SK-N-SH (cell line): Measurements from ENCODE around the gene ATXN7. TPM values are rescaled to one million over a fixed set of nuclear protein-coding genes. Genes with fewer than 3 reads are reported as not detected.
A peak's percentile ranks its signal among the peaks of the same experiment; 100 is the strongest.

ENCODE experiments used
- CTCF ChIA-PET: fragments of 300-600, 350-600 bp; formaldehyde crosslinking; extraction: SDS; loops from one replicate; lab custom pipeline; 2021; lab: Yijun Ruan, JAX
- POLR2A ChIA-PET: fragments of 350-600 bp; sonication (Branson Sonifier 250); formaldehyde crosslinking; extraction: SDS; loops from one replicate; lab custom pipeline; 2020; ENCODE audit warnings: antibody characterized with exemption, inconsistent platforms; lab: Yijun Ruan, JAX
- DNase-seq: peaks from one replicate; pipeline ENCODE4 v3.0.0; 2012
- H2AFZ ChIP-seq: fragments of 200-600 bp; sonication (generic); 2 replicates; pipeline ENCODE4 v1.8.1; 2016; ENCODE audit warnings: antibody characterized with exemption, mild to moderate bottlenecking, low read depth
- H3F3A ChIP-seq: fragments of 200-600 bp; sonication (generic); replicated peaks from 2 replicates; pipeline ENCODE3; 2016; ENCODE audit warnings: antibody characterized with exemption, mild to moderate bottlenecking; ENCODE audit not compliant: insufficient read depth
- H3K27ac ChIP-seq, 2 experiments: fragments of 200-500 bp in 1 of 2; fragments of 200-600 bp in 1 of 2; sonication (Bioruptor generic) in 1 of 2; sonication (generic), shearing (Covaris generic) in 1 of 2; 2 replicates each; pipeline versions ENCODE4 v1.5.1 to v1.6.1; 2014 to 2016; ENCODE audit warnings: low read depth in 2 of 2, inconsistent platforms in 1 of 2, low read length in 1 of 2, mild to moderate bottlenecking in 1 of 2, mixed read lengths in 1 of 2
- H3K27me3 ChIP-seq: fragments of 200-600 bp; sonication (generic), shearing (Covaris generic); 2 replicates; pipeline ENCODE4 v1.6.1; 2016; ENCODE audit warnings: mixed run types; ENCODE audit not compliant: insufficient read depth
- H3K36me3 ChIP-seq, 2 experiments: fragments of 200-500 bp in 1 of 2; fragments of 200-600 bp in 1 of 2; sonication (Bioruptor generic) in 1 of 2; sonication (generic) in 1 of 2; replicated peaks in 1 of 2; 2 replicates each; pipeline versions ENCODE3 to v1.5.1; 2014 to 2016; ENCODE audit warnings: low read length in 1 of 2, mild to moderate bottlenecking in 1 of 2; ENCODE audit not compliant: insufficient read depth in 2 of 2, control insufficient read depth in 1 of 2
- H3K4me1 ChIP-seq, 2 experiments: fragments of 200-500 bp in 1 of 2; fragments of 200-600 bp in 1 of 2; sonication (Bioruptor generic) in 1 of 2; sonication (generic), shearing (Covaris generic) in 1 of 2; 2 replicates each; pipeline versions ENCODE4 v1.5.1 to v1.6.1; 2014 to 2016; ENCODE audit warnings: low read depth in 1 of 2, low read length in 1 of 2, mixed run types in 1 of 2; ENCODE audit not compliant: insufficient read depth in 2 of 2, control insufficient read depth in 1 of 2
- H3K4me2 ChIP-seq: fragments of 200-600 bp; sonication (generic), shearing (Covaris generic); 2 replicates; pipeline ENCODE4 v1.6.1; 2017; ENCODE audit warnings: mixed run types
- H3K4me3 ChIP-seq, 2 experiments: fragments of 200-500 bp in 1 of 2; fragments of 200-600 bp in 1 of 2; sonication (Bioruptor generic) in 1 of 2; sonication (generic), shearing (Covaris generic) in 1 of 2; 2 replicates each; pipeline versions ENCODE4 v1.5.1 to v1.8.1; 2014 to 2016; ENCODE audit warnings: low read depth in 2 of 2, inconsistent platforms in 1 of 2, low read length in 1 of 2, mild to moderate bottlenecking in 1 of 2, mixed read lengths in 1 of 2, moderate library complexity in 1 of 2
- H3K79me2 ChIP-seq: fragments of 200-600 bp; sonication (generic); 2 replicates; pipeline ENCODE4 v1.8.1; 2017; ENCODE audit warnings: mild to moderate bottlenecking; ENCODE audit not compliant: insufficient read depth
- H3K9ac ChIP-seq: fragments of 200-600 bp; sonication (generic); 2 replicates; pipeline ENCODE4 v1.6.1; 2017; ENCODE audit warnings: mixed run types
- H3K9me2 ChIP-seq: fragments of 200-600 bp; sonication (generic); 2 replicates; pipeline ENCODE4 v1.6.1; 2017; ENCODE audit warnings: mixed run types
- H3K9me3 ChIP-seq: fragments of 200-600 bp; sonication (generic); 2 replicates; pipeline ENCODE4 v1.6.1; 2017; ENCODE audit warnings: mixed run types, mild to moderate bottlenecking, moderate library complexity
- H4K20me1 ChIP-seq: fragments of 200-600 bp; sonication (generic); 2 replicates; pipeline ENCODE4 v1.6.1; 2017; ENCODE audit warnings: mild to moderate bottlenecking, mixed run types; ENCODE audit not compliant: insufficient read depth
- ELF1 ChIP-seq: IDR thresholded peaks from 2 replicates; pipeline ENCODE4 v1.4.0; 2012
- EP300 ChIP-seq, 2 experiments: IDR thresholded peaks; 2 replicates each; pipeline versions ENCODE4 v1.4.0 to v1.6.1; 2012; ENCODE audit warnings: borderline replicate concordance in 1 of 2, low read depth in 1 of 2, low read length in 1 of 2
- EZH2phosphoT487 ChIP-seq: fragments of 200-600 bp; sonication (generic); IDR thresholded peaks from 2 replicates; pipeline ENCODE4 v1.6.1; 2017; ENCODE audit warnings: low read depth, mixed run types, mild to moderate bottlenecking, antibody characterized with exemption, moderate library complexity, borderline replicate concordance
- FOSL2 ChIP-seq: IDR thresholded peaks from 2 replicates; pipeline ENCODE4 v1.4.0; 2012; ENCODE audit warnings: low read depth, mild to moderate bottlenecking, moderate library complexity, borderline replicate concordance
- FOXM1 ChIP-seq: IDR thresholded peaks from 2 replicates; pipeline ENCODE4 v1.4.0; 2012; ENCODE audit warnings: low read depth, mild to moderate bottlenecking
- GABPA ChIP-seq: IDR thresholded peaks from 2 replicates; pipeline ENCODE4 v1.4.0; 2012; ENCODE audit warnings: low read depth, mild to moderate bottlenecking
- GATA2 ChIP-seq: sonication (generic); formaldehyde crosslinking; IDR thresholded peaks from 2 replicates; pipeline ENCODE4 v1.5.0; 2020; ENCODE audit warnings: mild to moderate bottlenecking, missing genetic modification reagents
- MAX ChIP-seq: IDR thresholded peaks from 2 replicates; pipeline ENCODE4 v1.4.0; 2012; ENCODE audit warnings: low read depth
- MXI1 ChIP-seq: IDR thresholded peaks from 2 replicates; pipeline ENCODE4 v1.6.1; 2012; ENCODE audit warnings: mild to moderate bottlenecking, low read depth, low read length, improper control_type of control experiment
- NRF1 ChIP-seq: IDR thresholded peaks from 2 replicates; pipeline ENCODE4 v1.6.1; 2012; ENCODE audit warnings: low read depth, mild to moderate bottlenecking, low read length
- POLR2AphosphoS5 ChIP-seq: IDR thresholded peaks from 2 replicates; pipeline ENCODE4 v1.6.1; 2012; ENCODE audit warnings: low read depth, low read length
- RAD21 ChIP-seq: IDR thresholded peaks from 2 replicates; pipeline ENCODE4 v1.6.1; 2012; ENCODE audit warnings: mild to moderate bottlenecking, low read length
- RCOR1 ChIP-seq: fragments of 150-350 bp; IDR thresholded peaks from 2 replicates; pipeline ENCODE4 v1.6.1; 2017; ENCODE audit warnings: antibody characterized with exemption, low read length
- REST ChIP-seq: IDR thresholded peaks from 2 replicates; pipeline ENCODE4 v1.6.1; 2012; ENCODE audit warnings: mild to moderate bottlenecking, low read depth, low read length, moderate library complexity
- RFX5 ChIP-seq: IDR thresholded peaks from 2 replicates; pipeline ENCODE4 v1.6.1; 2012; ENCODE audit warnings: mild to moderate bottlenecking, improper control_type of control experiment, low read length
- SMC3 ChIP-seq: IDR thresholded peaks from 2 replicates; pipeline ENCODE4 v1.6.1; 2012; ENCODE audit warnings: low read depth, low read length, improper control_type of control experiment
- TCF12 ChIP-seq: IDR thresholded peaks from 2 replicates; pipeline ENCODE4 v1.4.0; 2012
- USF1 ChIP-seq: IDR thresholded peaks from 2 replicates; pipeline ENCODE4 v1.4.0; 2012; ENCODE audit warnings: low read depth, borderline replicate concordance
- WGBS: methylation state at CpG from one replicate; pipeline ENCODE4 v1.1.6; 2017; ENCODE audit warnings: low lambda C conversion rate; 5-methylcytosine and 5-hydroxymethylcytosine counted together
- polyA plus RNA-seq, 3 experiments: library from polyadenylated mRNA; depleted of rRNA; stranded (reverse); fragments of >200 nt; gene quantifications; 2 replicates each; pipeline ENCODE4 v1.2.3, GENCODE V29; 2012
- TF ChIP-seq, protein P1 (sequence below): fragments of 150-350 bp; IDR thresholded peaks from 2 replicates; pipeline ENCODE4 v1.6.1; 2016; ENCODE audit warnings: mild to moderate bottlenecking, low read depth, low read length
- TF ChIP-seq, protein P2 (sequence below): fragments of 150-350 bp; IDR thresholded peaks from 2 replicates; pipeline ENCODE4 v1.6.1; 2017; ENCODE audit warnings: antibody characterized with exemption, low read length, low read depth, borderline replicate concordance
- TF ChIP-seq, protein P3 (sequence below): fragments of 200-600 bp; sonication (generic); IDR thresholded peaks from 2 replicates; pipeline ENCODE4 v1.6.1; 2017; ENCODE audit warnings: antibody characterized with exemption, mild to moderate bottlenecking, moderate library complexity

The ATXN7 gene
- polyA plus RNA-seq, 1 of the 3 experiments (the other 2 are of a cell fraction), result 6.2 TPM

DNA sequence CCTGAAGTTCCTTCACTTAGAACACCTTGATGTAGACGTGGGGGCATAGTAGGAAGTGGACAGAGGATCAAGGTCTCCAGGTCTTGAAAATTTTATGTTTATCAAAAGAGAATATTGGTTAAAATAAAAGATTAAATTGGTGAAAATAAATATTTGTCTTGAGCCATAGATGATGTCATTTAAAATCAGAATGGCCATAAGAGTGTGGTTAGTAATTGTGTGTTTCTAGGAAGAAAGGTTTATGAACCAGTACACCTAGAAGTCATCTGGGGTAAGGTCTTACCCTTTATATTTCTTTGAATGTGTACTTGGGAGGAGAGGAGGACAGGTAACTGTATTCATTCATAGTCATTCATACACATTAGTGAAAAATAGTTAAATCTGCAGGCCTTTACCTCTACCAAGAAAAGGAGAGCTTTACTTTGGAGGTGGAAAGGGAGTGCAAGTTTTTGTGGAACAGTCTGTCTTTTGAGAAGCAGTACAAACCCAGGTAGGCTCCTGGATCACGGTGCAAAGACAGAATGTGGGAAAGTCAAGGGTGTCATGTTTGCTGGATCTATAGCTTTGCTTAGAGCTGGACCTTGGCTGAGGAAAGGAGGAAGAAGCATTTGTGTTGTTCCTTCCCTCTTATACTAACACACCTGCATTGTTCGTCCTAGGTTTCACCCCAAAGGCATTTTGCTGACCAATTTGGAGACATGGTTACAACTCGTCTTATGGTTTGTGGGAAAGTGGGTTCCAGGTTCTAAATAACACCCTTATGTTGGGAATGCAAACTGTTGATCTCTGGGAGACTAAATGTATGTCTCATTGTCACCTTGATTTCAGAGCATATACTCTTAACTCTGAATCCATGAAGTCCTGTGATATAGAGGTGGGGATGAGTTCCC lies 42.3 kb downstream of the ATXN7 start (continued):
- TF ChIP-seq, protein P1, sequence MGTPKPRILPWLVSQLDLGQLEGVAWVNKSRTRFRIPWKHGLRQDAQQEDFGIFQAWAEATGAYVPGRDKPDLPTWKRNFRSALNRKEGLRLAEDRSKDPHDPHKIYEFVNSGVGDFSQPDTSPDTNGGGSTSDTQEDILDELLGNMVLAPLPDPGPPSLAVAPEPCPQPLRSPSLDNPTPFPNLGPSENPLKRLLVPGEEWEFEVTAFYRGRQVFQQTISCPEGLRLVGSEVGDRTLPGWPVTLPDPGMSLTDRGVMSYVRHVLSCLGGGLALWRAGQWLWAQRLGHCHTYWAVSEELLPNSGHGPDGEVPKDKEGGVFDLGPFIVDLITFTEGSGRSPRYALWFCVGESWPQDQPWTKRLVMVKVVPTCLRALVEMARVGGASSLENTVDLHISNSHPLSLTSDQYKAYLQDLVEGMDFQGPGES, result no peak
- TF ChIP-seq FOXM1, result no peak
- no peak for TF ChIP-seq POLR2AphosphoS5
- no peak for TF ChIP-seq GABPA
- TF ChIP-seq, protein P2, sequence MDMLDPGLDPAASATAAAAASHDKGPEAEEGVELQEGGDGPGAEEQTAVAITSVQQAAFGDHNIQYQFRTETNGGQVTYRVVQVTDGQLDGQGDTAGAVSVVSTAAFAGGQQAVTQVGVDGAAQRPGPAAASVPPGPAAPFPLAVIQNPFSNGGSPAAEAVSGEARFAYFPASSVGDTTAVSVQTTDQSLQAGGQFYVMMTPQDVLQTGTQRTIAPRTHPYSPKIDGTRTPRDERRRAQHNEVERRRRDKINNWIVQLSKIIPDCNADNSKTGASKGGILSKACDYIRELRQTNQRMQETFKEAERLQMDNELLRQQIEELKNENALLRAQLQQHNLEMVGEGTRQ, result no peak

DNA sequence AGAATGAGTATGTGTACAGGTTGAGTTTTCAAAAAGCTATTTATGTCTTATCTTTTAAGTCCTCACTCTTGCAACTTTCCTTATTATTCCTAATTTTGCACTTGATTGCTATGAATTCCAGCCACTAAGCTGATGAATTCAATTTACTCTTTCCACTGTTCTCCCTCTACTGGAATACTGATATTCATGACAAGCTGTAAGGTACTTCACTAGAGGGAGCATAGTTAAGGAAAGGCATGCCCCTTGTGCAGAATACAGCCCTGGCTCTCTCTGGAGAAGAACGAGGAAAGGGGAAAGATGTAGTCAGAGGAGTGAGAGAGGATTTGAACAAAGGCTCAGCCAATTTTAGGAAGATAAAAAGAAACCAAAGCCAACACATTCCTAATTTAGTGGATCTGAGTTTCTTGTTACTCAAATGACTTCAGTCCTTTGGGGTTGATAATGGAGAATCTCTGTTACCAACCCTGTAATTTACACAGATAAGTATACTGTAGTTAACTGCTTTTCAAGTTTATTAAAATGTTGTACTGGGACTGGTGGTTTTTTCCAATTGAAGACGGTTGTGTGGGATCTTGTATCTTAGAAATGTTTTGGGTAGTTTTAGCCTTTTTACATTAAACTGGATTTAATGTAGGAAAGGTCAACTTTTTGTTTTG lies 44.5 kb downstream of the ATXN7 start:
- H3K27ac ChIP-seq, result no peak overlapping the region
- no peaks in the 10 kb centered on the region for H3K9me3 ChIP-seq
- H2AFZ ChIP-seq, result no peak overlapping the region
- H3K4me2 ChIP-seq, result no peak overlapping the region
- peaks cover 12 to 18% of the 10 kb centered on the region in 2 experiments for H3K4me1 ChIP-seq
- WGBS, result 88% methylated on average over 2 of the region's 2 CpGs
- peaks cover 14% of the 10 kb centered on the region for H3F3A ChIP-seq
- peaks cover 8% of the 10 kb centered on the region; the same call in 1 of the 2 replicates for H4K20me1 ChIP-seq
- POLR2A ChIA-PET, result no interaction called here
- DNase-seq, result peak; percentile 18
- no peak overlapping the region for H3K9ac ChIP-seq
- H3K4me3 ChIP-seq, result no peak overlapping the region
- H3K79me2 ChIP-seq, result peaks cover 31% of the 10 kb centered on the region
- H3K9me2 ChIP-seq, result no peaks in the 10 kb centered on the region
- CTCF ChIA-PET, result interaction anchor here (1.2 to 1.6 kb wide), 2 partner anchors 85 to 559 kb away, joined by 5 to 6 read pairs; no protein-coding TSS in a partner anchor
- H3K27me3 ChIP-seq, result no peaks in the 10 kb centered on the region
- H3K36me3 ChIP-seq, result peaks cover 0 to 4% of the 10 kb centered on the region in 2 experiments
- TF ChIP-seq TCF12, result no peak
- no peak for TF ChIP-seq EP300 (IDR thresholded peaks at IDR 0.05; ENCODE audit: borderline replicate concordance in 1 of 2, low read depth in 1 of 2, low read length in 1 of 2)
- TF ChIP-seq RAD21, result 0 out of 2 replicates have a peak, but pooled peaks have one; percentile 18
- no peak for TF ChIP-seq EZH2phosphoT487
- TF ChIP-seq MAX, result no peak
- no peak for TF ChIP-seq GATA2
- TF ChIP-seq RCOR1, result no peak
- no peak for TF ChIP-seq NRF1
- no peak for TF ChIP-seq POLR2AphosphoS5
- TF ChIP-seq REST, result no peak
- no peak for TF ChIP-seq RFX5
- TF ChIP-seq SMC3, result peak; percentile 24; the same call in 1 of the 2 replicates
- no peak for TF ChIP-seq ELF1
- TF ChIP-seq FOSL2, result no peak
- TF ChIP-seq USF1, result no peak
- TF ChIP-seq MXI1, result no peak
- TF ChIP-seq, protein P3, sequence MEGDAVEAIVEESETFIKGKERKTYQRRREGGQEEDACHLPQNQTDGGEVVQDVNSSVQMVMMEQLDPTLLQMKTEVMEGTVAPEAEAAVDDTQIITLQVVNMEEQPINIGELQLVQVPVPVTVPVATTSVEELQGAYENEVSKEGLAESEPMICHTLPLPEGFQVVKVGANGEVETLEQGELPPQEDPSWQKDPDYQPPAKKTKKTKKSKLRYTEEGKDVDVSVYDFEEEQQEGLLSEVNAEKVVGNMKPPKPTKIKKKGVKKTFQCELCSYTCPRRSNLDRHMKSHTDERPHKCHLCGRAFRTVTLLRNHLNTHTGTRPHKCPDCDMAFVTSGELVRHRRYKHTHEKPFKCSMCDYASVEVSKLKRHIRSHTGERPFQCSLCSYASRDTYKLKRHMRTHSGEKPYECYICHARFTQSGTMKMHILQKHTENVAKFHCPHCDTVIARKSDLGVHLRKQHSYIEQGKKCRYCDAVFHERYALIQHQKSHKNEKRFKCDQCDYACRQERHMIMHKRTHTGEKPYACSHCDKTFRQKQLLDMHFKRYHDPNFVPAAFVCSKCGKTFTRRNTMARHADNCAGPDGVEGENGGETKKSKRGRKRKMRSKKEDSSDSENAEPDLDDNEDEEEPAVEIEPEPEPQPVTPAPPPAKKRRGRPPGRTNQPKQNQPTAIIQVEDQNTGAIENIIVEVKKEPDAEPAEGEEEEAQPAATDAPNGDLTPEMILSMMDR, result peak; percentile 48
